Measurements from ENCODE around the gene SRCIN1.

- no peak for TF ChIP-seq CTCF (IDR thresholded peaks at IDR 0.05 in 4 of 5, conservative IDR thresholded peaks at IDR 0.05 in 1 of 5)
- no peak for TF ChIP-seq POLR2A (IDR thresholded peaks at IDR 0.05)
Observed at GRCh38 chr17:38565853-38566665, 39.7 kb downstream of the SRCIN1 start.

All from gastrocnemius medialis (tissue), 4 donors.